DMS 273 treated with DMSO at 0.1 percent for 48 hours (cell line): ENCODE results near the gene POU3F1.
A peak's percentile ranks its signal among the peaks of the same experiment; 100 is the strongest.
"Not testable (repeated sequence)": the region's sequence is repeated elsewhere in the genome, so short reads cannot be mapped to it uniquely, and the experiment has no call there.

Source experiments
- DNase-seq: peaks from one replicate; lab custom pipeline; 2025; lab: John Stamatoyannopoulos, UW

Gene POU3F1

DNA sequence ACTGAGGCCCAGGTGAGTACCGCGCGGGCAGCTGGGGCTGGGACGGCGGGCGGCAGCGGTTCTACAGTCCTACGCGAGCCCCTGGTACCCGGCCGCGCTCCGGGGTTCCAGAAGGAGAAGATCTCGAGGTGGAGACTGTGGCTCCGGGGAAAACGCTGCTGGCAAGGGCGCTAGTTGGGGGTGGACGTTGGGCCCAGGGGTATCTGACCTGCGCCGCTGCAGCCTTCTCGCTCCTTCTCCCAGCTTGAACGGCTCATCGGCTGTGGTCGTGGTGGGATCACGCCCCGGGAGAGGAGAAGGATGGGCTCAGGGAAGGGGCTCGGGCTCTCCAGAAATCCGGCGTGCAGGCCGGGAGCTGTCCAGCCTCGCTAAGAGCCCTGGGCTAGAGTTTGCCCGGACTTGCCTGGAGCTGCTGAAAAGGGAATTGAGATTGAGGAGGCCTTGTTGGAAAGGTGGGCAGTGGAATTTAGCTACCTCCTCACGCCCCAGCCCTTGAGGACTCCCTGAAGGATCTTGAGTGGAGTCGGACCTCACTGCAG lies 1.1 kb upstream of the POU3F1 start:
- DNase-seq, result no peak

DNA sequence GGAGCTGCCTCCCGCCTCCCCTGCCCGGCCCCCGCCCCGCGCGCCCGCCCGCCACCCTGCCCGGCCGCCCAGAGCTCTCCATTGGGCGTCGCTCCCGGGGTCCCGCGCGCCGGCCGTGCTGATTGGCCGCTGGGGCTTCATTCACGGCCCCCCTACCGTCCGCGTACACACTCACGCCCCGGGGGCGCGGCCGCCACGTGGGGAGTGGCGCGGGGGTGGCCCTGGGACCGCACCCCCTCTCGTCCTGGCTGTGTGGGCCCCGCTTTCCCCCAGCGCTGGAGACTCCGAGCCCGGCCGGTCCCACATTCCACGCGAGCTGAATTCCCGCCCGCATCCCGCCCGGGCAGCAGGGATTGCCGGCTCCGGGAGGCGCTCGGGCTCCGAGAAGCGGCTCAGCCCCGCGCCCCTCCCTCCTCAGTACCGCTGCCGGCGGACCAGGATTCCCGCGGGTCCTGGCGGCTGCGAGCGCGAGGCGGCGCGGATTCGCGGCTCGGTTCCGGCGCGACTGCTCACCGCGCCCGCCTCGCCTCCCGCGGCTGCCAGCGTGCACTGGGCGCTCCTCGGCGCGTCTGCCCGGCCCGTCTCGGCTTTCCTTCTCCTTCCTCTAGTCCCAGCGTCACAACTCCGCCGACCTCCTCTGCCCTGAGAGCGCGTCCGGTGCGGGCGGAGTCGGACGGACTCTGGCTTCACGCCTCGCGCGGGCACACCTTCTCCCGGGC lies 450 bp upstream of the POU3F1 start:
- peak; percentile 100 for DNase-seq

GRCh38 chr1:38045401-38046332 lies 926 bp downstream of the POU3F1 start:
- DNase-seq, result peak; percentile 100

DNA sequence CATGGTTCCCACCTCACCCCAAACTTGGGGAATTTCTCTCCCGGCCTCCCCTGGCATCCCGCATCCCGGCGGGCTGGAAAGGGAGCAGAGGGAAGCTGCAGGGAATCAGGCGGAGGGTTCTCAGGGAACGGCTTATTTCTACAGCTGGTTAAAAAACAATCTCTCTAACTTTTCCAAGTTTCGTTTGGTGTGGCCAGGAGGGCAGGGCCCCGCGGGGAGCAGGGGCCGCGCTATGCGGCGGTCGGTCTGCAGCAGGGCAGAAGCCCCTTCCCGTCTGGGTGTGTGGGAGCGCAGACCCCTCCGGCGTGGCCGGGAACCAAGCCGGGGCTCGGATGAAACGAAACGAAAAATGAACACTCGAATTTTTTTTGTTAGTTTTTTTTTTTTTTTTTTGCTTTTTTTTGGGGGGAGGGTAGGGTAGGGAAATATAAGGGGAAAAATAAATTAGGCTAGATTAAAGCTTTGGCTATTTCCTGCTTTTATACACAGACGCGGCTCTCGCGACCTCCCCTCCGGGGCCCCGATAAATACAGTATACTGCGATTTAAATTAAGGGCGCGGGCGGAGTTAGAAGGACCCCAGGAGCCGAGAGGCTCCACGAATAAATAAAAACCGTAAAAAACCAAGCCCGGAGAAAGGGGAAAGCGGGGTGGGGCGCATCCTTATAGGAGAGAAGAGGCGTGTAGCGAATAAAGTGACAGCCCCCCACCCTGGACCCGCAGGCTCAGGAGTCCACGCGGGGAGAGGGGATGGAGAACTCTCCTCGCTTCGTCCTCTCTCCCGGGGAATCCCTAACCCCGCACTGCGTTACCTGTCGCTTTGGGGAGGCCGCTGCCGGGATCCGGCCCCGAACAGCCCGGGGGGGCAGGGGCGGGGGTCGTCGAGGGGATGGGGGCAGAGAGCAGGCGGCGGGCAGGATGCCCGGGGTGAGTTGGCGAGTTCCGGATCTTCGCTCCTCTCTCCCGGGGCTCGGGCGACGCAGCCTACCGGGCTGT lies 2.1 kb downstream of the POU3F1 start:
- no peak for DNase-seq

- DNase-seq, result no peak
Measured at GRCh38 chr1:38043036-38043747, 3.4 kb downstream of the POU3F1 start.

- DNase-seq, result no peak
Measured at GRCh38 chr1:38041936-38042834, 4.4 kb downstream of the POU3F1 start.

DNA sequence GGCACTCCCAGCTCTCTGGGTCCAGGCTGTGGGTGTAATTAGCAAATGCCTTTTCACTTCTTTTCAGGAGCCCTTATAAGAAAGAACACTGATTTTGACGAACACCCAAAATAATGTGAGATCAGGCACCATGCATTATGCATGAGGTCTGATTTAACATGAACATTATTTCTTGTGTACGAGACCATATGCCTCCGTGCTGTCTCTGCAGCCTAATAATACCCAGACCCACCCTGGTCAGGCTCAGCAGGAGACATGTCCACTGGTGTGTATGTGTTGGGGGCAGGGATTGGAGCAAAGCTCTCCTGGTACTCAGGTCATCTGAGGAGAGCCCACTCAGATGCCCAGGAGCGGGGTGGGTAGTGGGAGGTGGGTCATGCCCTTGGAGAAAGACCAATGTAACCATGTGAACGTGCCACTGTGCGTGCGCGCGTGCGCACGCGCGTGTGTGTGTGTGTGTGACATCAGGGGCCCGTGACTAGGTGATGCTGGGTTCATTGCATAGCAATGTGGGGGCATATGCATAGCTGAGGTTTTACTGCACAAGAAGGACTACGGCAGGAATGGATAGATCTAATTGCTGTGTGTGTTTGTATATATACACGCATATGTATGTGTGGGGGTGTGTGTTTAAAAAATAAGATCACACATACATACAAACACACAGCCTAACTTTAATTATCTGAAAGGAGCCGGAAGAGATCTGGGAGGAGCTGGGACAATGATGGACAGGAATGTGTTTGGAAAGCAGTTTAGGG lies 7.1 kb downstream of the POU3F1 start:
- DNase-seq, result no peak

- no peak for DNase-seq
Measured at GRCh38 chr1:38038861-38039260, 7.7 kb downstream of the POU3F1 start.

DNA sequence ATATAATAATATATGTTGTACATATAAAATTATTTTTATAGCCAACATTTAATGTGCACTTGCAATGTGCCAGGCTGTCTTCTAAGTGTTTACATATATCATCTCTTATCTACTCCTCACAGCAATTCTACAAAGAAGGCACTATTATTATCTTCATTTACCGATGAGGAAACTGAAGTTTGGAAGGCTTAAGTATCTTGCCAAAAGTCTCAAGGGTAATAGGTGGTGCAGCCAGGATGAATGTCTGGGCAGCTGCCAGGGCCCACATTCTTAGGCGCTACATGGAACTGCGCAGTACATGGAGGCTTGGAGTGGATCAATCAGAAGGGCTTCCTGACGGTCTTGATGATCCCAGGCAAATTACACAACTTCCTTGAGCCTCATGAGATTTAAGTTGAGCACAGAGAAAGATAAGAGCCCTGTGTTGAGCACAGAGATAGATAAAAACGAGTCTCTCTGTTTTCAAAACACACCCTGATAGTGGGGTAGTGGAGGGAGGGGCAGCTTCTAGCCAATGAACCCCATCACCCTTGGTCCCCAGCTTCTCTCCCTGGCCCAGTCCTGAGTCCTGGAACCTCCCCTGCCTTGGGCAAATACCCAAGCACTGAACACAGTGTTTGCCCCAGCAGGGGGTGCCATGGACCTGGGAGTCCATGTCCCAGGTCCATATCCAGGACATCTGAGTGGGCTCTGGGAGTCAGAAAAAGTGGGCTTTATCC lies 9.2 kb downstream of the POU3F1 start:
- DNase-seq, result no peak

GRCh38 chr1:38034871-38035270 lies 11.7 kb downstream of the POU3F1 start:
- no peak for DNase-seq

GRCh38 chr1:38032992-38033391 lies 13.6 kb downstream of the POU3F1 start:
- not testable (repeated sequence) for DNase-seq

DNA sequence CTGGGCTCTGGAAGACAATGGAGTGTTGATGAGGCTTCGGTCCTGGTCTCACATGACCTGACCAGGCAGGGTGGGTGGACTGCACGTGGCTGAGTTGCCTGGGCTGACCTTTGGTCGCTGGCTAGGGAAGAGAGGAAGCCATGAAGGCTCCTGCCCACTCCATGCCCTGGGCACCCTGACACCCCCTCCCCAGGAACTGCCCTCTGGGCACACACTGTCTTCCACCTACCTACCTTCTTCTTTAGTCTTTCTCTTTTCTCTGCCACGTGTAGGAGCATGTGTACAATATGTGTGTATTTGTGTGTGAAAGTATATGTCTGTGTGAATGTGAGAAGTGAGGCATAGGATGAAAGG lies 15.1 kb downstream of the POU3F1 start:
- DNase-seq, result no peak

DNA sequence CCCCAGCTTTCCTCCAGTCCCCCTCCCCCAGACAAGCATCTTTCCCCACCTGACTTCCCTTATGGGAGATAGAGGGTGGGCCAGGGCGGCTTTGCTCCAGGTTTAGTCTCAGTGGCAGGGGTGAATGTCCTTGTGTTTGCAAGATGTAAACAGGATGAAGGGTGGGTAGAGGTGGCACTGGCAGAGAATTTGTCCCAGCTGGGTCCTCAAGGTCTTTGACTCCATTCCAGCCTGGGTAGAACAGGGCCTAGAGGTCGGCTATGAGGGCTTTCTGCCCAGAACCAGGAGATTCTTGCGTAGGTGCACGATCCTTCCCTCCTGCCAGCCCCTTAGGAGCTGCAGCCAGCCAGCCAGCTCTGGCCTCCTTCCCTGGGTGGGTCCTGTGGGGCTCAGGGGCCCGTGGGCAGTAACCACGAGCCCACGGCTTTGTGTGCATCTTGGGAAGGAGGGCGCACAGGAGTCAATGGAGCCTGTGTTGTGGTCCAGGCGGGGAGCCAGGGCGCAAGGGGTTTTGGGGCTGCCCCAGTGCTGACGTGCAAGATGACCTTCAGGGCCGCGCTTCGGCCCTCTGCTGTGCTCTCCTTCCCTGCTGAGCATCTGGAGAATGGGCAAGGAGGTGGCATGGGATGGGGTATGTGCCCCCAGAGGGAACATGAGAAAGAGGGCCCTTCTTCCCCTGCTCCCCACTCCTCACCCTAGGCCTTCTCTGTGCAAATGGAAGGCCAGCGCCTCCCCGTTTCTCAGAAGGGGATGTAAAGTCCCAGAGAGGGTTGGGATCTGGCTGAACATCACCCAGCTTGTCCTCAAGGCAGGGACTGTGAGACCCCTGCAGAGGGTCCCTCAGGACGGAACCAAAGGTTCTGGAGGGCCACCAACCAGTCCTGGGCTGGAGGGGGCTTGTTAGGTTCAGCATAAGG lies 15.7 kb downstream of the POU3F1 start:
- DNase-seq, result peak; percentile 99

DNA sequence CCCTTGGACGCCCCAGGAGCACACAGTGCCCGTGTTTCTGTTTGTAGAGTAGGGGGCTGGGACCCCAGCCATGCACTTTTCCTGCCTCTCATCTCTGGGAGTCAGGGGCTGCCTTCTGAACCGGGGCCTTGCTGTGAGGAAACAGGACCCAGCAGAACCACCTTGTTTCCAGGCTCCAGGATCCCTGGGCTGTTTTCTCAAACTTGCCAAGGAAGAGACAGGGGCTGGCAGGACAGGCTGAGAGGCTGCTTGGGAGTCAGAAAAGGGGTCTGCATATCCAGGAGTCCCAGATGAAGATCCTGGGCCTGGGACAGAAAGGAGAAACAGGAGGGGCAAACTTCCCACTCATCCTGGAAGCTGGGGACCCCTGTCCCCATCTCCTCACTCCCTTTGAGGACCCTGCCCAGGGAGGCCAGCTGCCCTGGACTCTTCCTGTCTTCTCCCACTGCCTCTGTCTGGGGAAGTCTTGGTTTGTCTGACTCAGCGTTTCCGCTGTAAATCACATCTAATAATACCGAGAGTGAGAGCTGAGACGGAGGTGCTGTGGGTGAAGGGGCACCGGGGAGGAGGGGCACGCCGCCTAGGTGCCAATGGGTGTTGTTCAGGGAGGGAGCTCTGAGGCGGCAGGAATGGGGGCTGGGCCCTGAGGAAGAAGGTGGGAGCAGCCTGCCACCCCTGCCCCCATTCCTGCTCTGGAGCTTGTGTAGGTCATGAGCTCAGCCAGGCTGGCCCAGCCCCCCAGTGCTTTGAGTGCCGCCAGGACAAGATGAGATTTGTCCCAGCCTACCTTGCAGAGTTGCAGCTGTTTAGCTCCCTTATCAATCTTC lies 16.7 kb downstream of the POU3F1 start:
- peak; percentile 100 for DNase-seq

- peak; percentile 100 for DNase-seq
Measured at GRCh38 chr1:38029081-38029681, 17.4 kb downstream of the POU3F1 start.

- peak; percentile 100 for DNase-seq
Measured at GRCh38 chr1:38028671-38029070, 17.9 kb downstream of the POU3F1 start.
